PC-3 (cell line): ENCODE measurements around the gene MARCHF5. TPM values are rescaled to one million over a fixed set of nuclear protein-coding genes. Genes with fewer than 3 reads are reported as not detected.

Source experiments
- ATAC-seq: fragments of 200-7000 bp; cut with Tn5 transposase; 2 replicates; pipeline ENCODE4 v1.9.1; 2020; ENCODE audit warnings: mild to moderate bottlenecking, moderate library complexity
- BruUV-seq: library from RNA; stranded (reverse); fragments of 400-500 nt; replicated peaks from 2 replicates; lab custom pipeline; 2021; lab: Mats Ljungman, UMichigan
- CTCF ChIA-PET: fragments of 300-600 bp; sonication (Branson Sonifier 250); formaldehyde crosslinking; loops from one replicate; lab custom pipeline; 2022; ENCODE audit warnings: antibody characterized with exemption; lab: Charles Lee
- POLR2A ChIA-PET: fragments of 300-600 bp; sonication (Branson Sonifier 250); formaldehyde crosslinking; loops from one replicate; lab custom pipeline; 2022; ENCODE audit warnings: antibody characterized with exemption; ENCODE audit not compliant: unreplicated experiment; lab: Charles Lee
- DNase-seq: peaks from one replicate; pipeline ENCODE4 v3.0.0-alpha.2; 2015
- H2AFZ ChIP-seq: fragments of 300-600 bp; sonication (generic); 2 replicates; pipeline ENCODE4 v1.6.0; 2016; ENCODE audit warnings: antibody characterized with exemption, low read length
- H3F3A ChIP-seq: fragments of 300-600 bp; sonication (generic); one replicate; pipeline ENCODE4 v1.6.0; 2017; ENCODE audit warnings: antibody characterized with exemption, low read length, control low read depth, mild to moderate bottlenecking; ENCODE audit not compliant: unreplicated experiment
- H3K27ac ChIP-seq: fragments of 300-600 bp; sonication (generic); 2 replicates; pipeline ENCODE4 v1.5.1; 2016; ENCODE audit warnings: mild to moderate bottlenecking, low read length
- H3K27me3 ChIP-seq: fragments of 300-600 bp; sonication (generic); 2 replicates; pipeline ENCODE4 v1.6.1; 2016; ENCODE audit warnings: low read length, mixed read lengths
- H3K36me3 ChIP-seq: fragments of 300-600 bp; sonication (generic); 2 replicates; pipeline ENCODE4 v1.6.1; 2016; ENCODE audit warnings: low read depth, mixed run types, low read length, mixed read lengths
- H3K4me1 ChIP-seq: fragments of 300-600 bp; sonication (generic); 2 replicates; pipeline ENCODE4 v1.5.1; 2016; ENCODE audit warnings: low read length; ENCODE audit not compliant: insufficient read depth
- H3K4me2 ChIP-seq: fragments of 300-600 bp; sonication (generic); 2 replicates; pipeline ENCODE4 v1.6.0; 2016; ENCODE audit warnings: low read length
- H3K4me3 ChIP-seq: fragments of 300-600 bp; sonication (generic); 2 replicates; pipeline ENCODE4 v1.5.1; 2016; ENCODE audit warnings: mild to moderate bottlenecking, low read length, mixed read lengths
- H3K79me2 ChIP-seq: fragments of 300-600 bp; sonication (generic); 2 replicates; pipeline ENCODE4 v1.6.1; 2017; ENCODE audit warnings: low read length, mixed read lengths
- H3K9ac ChIP-seq: fragments of 300-600 bp; sonication (generic); 2 replicates; pipeline ENCODE4 v1.6.0; 2016; ENCODE audit warnings: mild to moderate bottlenecking, low read length
- H3K9me2 ChIP-seq: fragments of 300-600 bp; sonication (generic); replicated peaks from 2 replicates; pipeline ENCODE4 v1.6.1; 2016; ENCODE audit warnings: mixed run types, low read length, mixed read lengths
- H3K9me3 ChIP-seq: fragments of 300-600 bp; sonication (generic); 2 replicates; pipeline ENCODE4 v1.6.1; 2016; ENCODE audit warnings: low read length, mixed read lengths
- H4K20me1 ChIP-seq: fragments of 300-600 bp; sonication (generic); 2 replicates; pipeline ENCODE4 v1.6.1; 2016; ENCODE audit warnings: low read length, mixed read lengths
- EZH2 ChIP-seq: fragments of 300-600 bp; sonication (generic); IDR thresholded peaks from one replicate; pipeline ENCODE4 v1.6.1; 2017; ENCODE audit warnings: antibody characterized with exemption, mild to moderate bottlenecking, low read length; ENCODE audit not compliant: unreplicated experiment
- EZH2phosphoT487 ChIP-seq: fragments of 300-600 bp; sonication (generic); IDR thresholded peaks from 2 replicates; pipeline ENCODE4 v1.6.1; 2018; ENCODE audit warnings: mild to moderate bottlenecking, antibody characterized with exemption, low read length, borderline replicate concordance
- intact Hi-C: fragments of 100-400 bp; cut with micrococcal nuclease; formaldehyde crosslinking; loops from 2 replicates; pipeline ENCODE4 v1.9.0; 2023
- total RNA-seq: library from RNA; depleted of rRNA; stranded (reverse); fragments of >200 nt; gene quantifications from 2 replicates; pipeline ENCODE4 v1.2.3, GENCODE V29; 2014
- TF ChIP-seq, protein P1 (sequence below): fragments of 300-600 bp; sonication (generic); conservative IDR thresholded peaks from 2 replicates; pipeline ENCODE4 v1.5.1; 2017; ENCODE audit warnings: antibody characterized with exemption, low read depth, mild to moderate bottlenecking, low read length

The MARCHF5 gene
- total RNA-seq, 1 experiment from 2014 or later: 7.4 TPM

- no peaks in the 10 kb centered on the region for H3K36me3 ChIP-seq
- ChIA-PET POLR2A (no interaction called here), CTCF (no interaction called here)
- no peaks in the 10 kb centered on the region for H3K9me3 ChIP-seq
- DNase-seq (no peak), ATAC-seq (no peak)
- BruUV-seq: no TSS peak
- no peak overlapping the region for H3K4me2 ChIP-seq
- H3K9ac ChIP-seq: no peak overlapping the region
- no peaks in the 10 kb centered on the region for H3F3A ChIP-seq
- no peak overlapping the region for H2AFZ ChIP-seq
- no peak overlapping the region for H3K4me3 ChIP-seq
- H3K79me2 ChIP-seq: no peaks in the 10 kb centered on the region
- H3K27ac ChIP-seq: no peak overlapping the region
- no peaks in the 10 kb centered on the region for H4K20me1 ChIP-seq
- TF ChIP-seq, protein P1, sequence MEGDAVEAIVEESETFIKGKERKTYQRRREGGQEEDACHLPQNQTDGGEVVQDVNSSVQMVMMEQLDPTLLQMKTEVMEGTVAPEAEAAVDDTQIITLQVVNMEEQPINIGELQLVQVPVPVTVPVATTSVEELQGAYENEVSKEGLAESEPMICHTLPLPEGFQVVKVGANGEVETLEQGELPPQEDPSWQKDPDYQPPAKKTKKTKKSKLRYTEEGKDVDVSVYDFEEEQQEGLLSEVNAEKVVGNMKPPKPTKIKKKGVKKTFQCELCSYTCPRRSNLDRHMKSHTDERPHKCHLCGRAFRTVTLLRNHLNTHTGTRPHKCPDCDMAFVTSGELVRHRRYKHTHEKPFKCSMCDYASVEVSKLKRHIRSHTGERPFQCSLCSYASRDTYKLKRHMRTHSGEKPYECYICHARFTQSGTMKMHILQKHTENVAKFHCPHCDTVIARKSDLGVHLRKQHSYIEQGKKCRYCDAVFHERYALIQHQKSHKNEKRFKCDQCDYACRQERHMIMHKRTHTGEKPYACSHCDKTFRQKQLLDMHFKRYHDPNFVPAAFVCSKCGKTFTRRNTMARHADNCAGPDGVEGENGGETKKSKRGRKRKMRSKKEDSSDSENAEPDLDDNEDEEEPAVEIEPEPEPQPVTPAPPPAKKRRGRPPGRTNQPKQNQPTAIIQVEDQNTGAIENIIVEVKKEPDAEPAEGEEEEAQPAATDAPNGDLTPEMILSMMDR: no peak
- no peak for TF ChIP-seq EZH2
- no peak for TF ChIP-seq EZH2phosphoT487
- intact Hi-C loops: no loop called here
- H3K27me3 ChIP-seq: no peaks in the 10 kb centered on the region
- no peaks in the 10 kb centered on the region for H3K9me2 ChIP-seq
- H3K4me1 ChIP-seq: no peaks in the 10 kb centered on the region
Measured at GRCh38 chr10:92381543-92381954, 90.6 kb downstream of the MARCHF5 start.

DNA sequence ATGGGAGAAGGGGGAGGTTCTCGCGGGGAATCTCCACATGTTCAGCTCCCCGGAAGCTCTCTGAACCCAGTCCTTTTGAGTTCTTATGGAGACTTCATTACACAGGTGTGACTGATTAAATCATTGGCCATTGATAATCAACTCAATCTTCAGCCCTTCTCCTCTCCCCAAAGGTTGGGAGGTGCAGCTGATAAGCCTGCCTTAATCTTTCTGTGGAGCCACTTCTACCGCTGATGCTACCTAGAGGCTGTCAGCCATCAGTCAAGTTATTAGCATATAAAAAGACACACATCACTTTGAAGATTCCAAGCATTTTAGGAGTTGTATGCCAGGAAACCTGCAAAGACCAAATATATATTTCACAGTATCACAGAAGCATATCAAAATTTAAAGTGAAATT lies 91.7 kb downstream of the MARCHF5 start:
- BruUV-seq: no TSS peak
- Histone ChIP-seq H2AFZ (no peak overlapping the region), H3K27ac (no peak overlapping the region), H3K79me2 (no peaks in the 10 kb centered on the region), H3K36me3 (no peaks in the 10 kb centered on the region), H3K4me1 (no peaks in the 10 kb centered on the region), H3K9me3 (no peaks in the 10 kb centered on the region), H3K9ac (no peak overlapping the region), H3K27me3 (no peaks in the 10 kb centered on the region), H3K4me2 (no peak overlapping the region), H3F3A (no peaks in the 10 kb centered on the region), H4K20me1 (no peaks in the 10 kb centered on the region), H3K4me3 (no peak overlapping the region), H3K9me2 (no peaks in the 10 kb centered on the region)
- no peak for ATAC-seq
- no peak for DNase-seq
- intact Hi-C loops: no loop called here
- ChIA-PET POLR2A (no interaction called here), CTCF (no interaction called here)
- TF ChIP-seq EZH2 (no peak), EZH2phosphoT487 (no peak)
- TF ChIP-seq, protein P1: no peak

- DNase-seq: peak; percentile 10
- intact Hi-C loops: no loop called here
- no peak overlapping the region for H3K4me3 ChIP-seq
- H3K79me2 ChIP-seq: no peaks in the 10 kb centered on the region
- H4K20me1 ChIP-seq: no peaks in the 10 kb centered on the region
- no TSS peak for BruUV-seq
- TF ChIP-seq, protein P1: no peak
- no peak for TF ChIP-seq EZH2
- no peak for TF ChIP-seq EZH2phosphoT487
- ChIA-PET CTCF (no interaction called here), POLR2A (no interaction called here)
- H3K9ac ChIP-seq: no peak overlapping the region
- H3K9me2 ChIP-seq: no peaks in the 10 kb centered on the region
- no peaks in the 10 kb centered on the region for H3F3A ChIP-seq
- no peak overlapping the region for H3K27ac ChIP-seq
- no peaks in the 10 kb centered on the region for H3K4me1 ChIP-seq
- no peak overlapping the region for H2AFZ ChIP-seq
- no peaks in the 10 kb centered on the region for H3K9me3 ChIP-seq
- ATAC-seq: no peak
- no peak overlapping the region for H3K4me2 ChIP-seq
- no peaks in the 10 kb centered on the region for H3K27me3 ChIP-seq
- H3K36me3 ChIP-seq: no peaks in the 10 kb centered on the region
Measured at GRCh38 chr10:92384741-92385140, 93.8 kb downstream of the MARCHF5 start.
